GM19463 (cell line): ENCODE data around the gene CAPNS2.
"Not testable (repeated sequence)": the region's sequence is repeated elsewhere in the genome, so short reads cannot be mapped to it uniquely, and the experiment has no call there.

Source experiments
- ATAC-seq: cut with Tn5 transposase; IDR thresholded peaks from one replicate; pipeline ENCODE4 v1.9.1; 2021; ENCODE audit warnings: mild to moderate bottlenecking, moderate library complexity; ENCODE audit not compliant: unreplicated experiment

Gene CAPNS2

GRCh38 chr16:55567382-55567781 lies 898 bp downstream of the CAPNS2 start:
- no peak for ATAC-seq

GRCh38 chr16:55568207-55568606 lies 1.7 kb downstream of the CAPNS2 start:
- ATAC-seq, result no peak

- no peak for ATAC-seq
Measured at GRCh38 chr16:55569025-55569424, 2.5 kb downstream of the CAPNS2 start.

- no peak for ATAC-seq
Measured at GRCh38 chr16:55570159-55570558, 3.7 kb downstream of the CAPNS2 start.

- no peak for ATAC-seq
Measured at GRCh38 chr16:55571191-55571897, 4.9 kb downstream of the CAPNS2 start.

- no peak for ATAC-seq
Measured at GRCh38 chr16:55572439-55572838, 6.0 kb downstream of the CAPNS2 start.

GRCh38 chr16:55574811-55575210 lies 8.3 kb downstream of the CAPNS2 start:
- ATAC-seq, result no peak

GRCh38 chr16:55575496-55575895 lies 9.0 kb downstream of the CAPNS2 start:
- ATAC-seq, result no peak

GRCh38 chr16:55576384-55576783 lies 9.9 kb downstream of the CAPNS2 start:
- ATAC-seq, result no peak

- ATAC-seq, result no peak
Measured at GRCh38 chr16:55577887-55578286, 11.4 kb downstream of the CAPNS2 start.

- no peak for ATAC-seq
Measured at GRCh38 chr16:55585631-55586030, 19.1 kb downstream of the CAPNS2 start.

- no peak for ATAC-seq
Measured at GRCh38 chr16:55588799-55589198, 22.3 kb downstream of the CAPNS2 start.

GRCh38 chr16:55592306-55592705 lies 25.8 kb downstream of the CAPNS2 start:
- ATAC-seq, result no peak

- ATAC-seq, result no peak
Measured at GRCh38 chr16:55597928-55598327, 31.4 kb downstream of the CAPNS2 start.

GRCh38 chr16:55605754-55606336 lies 39.4 kb downstream of the CAPNS2 start:
- no peak for ATAC-seq

- ATAC-seq, result no peak
Measured at GRCh38 chr16:55613613-55614335, 47.3 kb downstream of the CAPNS2 start.

- no peak for ATAC-seq
Measured at GRCh38 chr16:55615071-55615470, 48.6 kb downstream of the CAPNS2 start.

- not testable (repeated sequence) for ATAC-seq
Measured at GRCh38 chr16:55615670-55616069, 49.2 kb downstream of the CAPNS2 start.
